Activated T-helper 1 cell treated with anti-CD3 and anti-CD28 coated beads, Interleukin-12 subunit alpha, Interleukin-12 subunit beta, Interleukin-2, Interleukin-4 antibody, amounts not matched to agents 30 ng/mL and 10 ng/mL and 1 ng/mL, durations not matched to agents 14 hours and 24 hours and 36 hours (primary cell): ENCODE measurements around the gene LRRC4. TPM values are rescaled to one million over a fixed set of nuclear protein-coding genes. Genes with fewer than 3 reads are reported as not detected.

Experiments
- DNase-seq: peaks from one replicate; pipeline ENCODE4 v3.0.0; 2021; ENCODE audit warnings: low spot score
- H3K27ac Mint-ChIP-seq: one replicate; pipeline ENCODE4 v1.8.0; 2021; ENCODE audit warnings: mild to moderate bottlenecking, mixed read lengths
- H3K27me3 Mint-ChIP-seq: one replicate; pipeline ENCODE4 v1.8.0; 2022; ENCODE audit warnings: mild to moderate bottlenecking, moderate library complexity, mixed read lengths; ENCODE audit not compliant: insufficient read depth
- H3K36me3 Mint-ChIP-seq: one replicate; pipeline ENCODE4 v1.8.0; 2021; ENCODE audit warnings: low read depth, mixed read lengths
- H3K4me1 Mint-ChIP-seq: one replicate; pipeline ENCODE4 v1.8.0; 2021; ENCODE audit warnings: low read depth, mixed read lengths
- H3K4me3 Mint-ChIP-seq: one replicate; pipeline ENCODE4 v1.8.0; 2021; ENCODE audit warnings: mild to moderate bottlenecking, moderate library complexity, mixed read lengths
- H3K9me3 Mint-ChIP-seq: one replicate; pipeline ENCODE4 v1.8.0; 2021; ENCODE audit warnings: mixed read lengths
- intact Hi-C: fragments of 100-400 bp; cut with micrococcal nuclease; formaldehyde crosslinking; loops from one replicate; pipeline ENCODE4 v1.15.1; 2024
- total RNA-seq: library from RNA; stranded (reverse); gene quantifications from 2 replicates; pipeline ENCODE4 v1.2.3, GENCODE V29; 2022

Gene LRRC4
- total RNA-seq, 1 donor from 2014 or later: 1.3 TPM

DNA sequence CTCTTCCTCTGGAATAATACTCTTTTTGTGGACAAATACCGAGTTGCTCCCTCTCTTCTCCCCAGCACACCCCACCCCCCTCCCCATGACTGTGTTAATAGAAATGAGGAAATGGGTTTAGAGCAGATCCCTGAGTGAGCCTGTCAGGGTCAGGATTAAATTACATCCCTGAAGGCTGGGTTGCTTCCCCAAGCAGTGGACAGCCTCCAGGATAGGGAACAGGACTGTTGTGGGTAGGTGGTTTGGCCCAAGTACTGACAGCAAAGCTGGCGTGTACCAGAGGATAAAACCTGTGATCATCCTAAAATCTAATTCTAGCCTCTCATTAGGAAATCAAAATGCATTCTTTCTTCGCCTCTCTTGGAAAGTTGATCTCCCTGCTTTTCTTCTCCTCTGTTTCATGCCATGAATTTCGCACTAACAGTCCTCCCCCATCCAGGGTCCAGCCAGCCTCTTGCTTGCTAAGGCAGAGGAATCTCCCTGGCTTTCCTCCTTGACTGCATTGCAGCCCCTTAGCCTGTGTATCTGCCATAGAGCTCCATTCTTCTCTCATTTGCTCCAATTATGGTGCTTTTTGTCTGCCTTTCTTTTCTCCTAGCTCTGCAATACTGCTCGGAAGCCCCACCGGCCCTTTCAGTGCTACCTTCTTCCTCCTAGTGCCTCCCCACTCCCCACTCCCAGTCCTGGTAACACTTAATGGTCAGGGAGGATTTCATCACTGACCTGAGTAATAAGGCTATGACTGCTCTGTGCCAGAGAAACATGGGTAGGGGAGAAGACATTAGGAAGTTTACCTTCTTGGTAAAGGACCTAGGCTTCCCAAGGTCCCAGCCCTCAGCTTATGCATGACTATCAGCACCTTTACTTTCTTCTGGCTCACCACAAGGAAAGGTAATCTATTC lies 8.4 kb downstream of the LRRC4 start:
- intact Hi-C loops: no loop called here
- H3K36me3 Mint-ChIP-seq: peaks cover 12% of the 10 kb centered on the region
- H3K4me1 Mint-ChIP-seq: peaks cover 7% of the 10 kb centered on the region
- no peak overlapping the region for H3K27ac Mint-ChIP-seq
- H3K27me3 Mint-ChIP-seq: no peaks in the 10 kb centered on the region
- H3K9me3 Mint-ChIP-seq: no peaks in the 10 kb centered on the region
- H3K4me3 Mint-ChIP-seq: no peak overlapping the region
- DNase-seq: no peak

DNA sequence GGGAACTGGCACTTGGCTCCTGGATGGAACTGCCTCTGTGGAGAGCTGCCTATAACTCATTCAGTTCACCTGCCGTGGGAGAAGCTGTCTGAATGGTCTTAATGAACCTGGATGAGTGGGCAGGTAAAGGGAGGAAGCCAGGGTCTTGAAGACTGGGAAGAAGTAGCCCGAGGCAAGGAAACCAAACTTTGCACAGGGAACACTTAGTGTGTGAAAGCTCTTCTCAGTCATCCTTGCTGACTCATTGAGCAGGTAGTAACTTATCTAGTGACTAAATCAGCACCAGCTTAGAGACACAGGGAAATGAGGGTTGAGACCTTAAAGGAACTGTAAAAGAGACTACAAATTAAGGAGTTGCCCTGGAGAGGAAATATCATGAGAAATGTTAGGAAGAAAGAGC lies 9.9 kb downstream of the LRRC4 start:
- no peak overlapping the region for H3K27ac Mint-ChIP-seq
- intact Hi-C loops: no loop called here
- H3K36me3 Mint-ChIP-seq: peaks cover 14% of the 10 kb centered on the region

DNA sequence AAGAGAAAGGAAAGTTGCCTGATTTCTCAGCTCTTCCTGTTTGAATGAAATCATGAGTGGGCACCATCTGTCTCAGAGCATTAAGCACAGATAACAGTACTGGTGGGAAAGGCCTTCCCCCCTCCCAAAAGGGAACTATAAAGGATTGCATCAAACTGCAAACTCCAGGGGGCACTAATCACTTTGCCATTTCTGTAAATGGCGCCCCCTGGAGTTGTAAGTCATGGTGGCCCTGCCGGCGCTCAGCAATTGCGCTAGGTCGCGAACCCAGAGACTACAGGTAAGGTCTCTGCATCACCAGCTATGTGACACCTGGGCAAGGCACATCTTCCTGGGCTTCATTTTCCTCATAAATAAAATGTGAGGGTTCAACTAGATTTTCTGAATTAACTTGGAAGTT lies 11.1 kb downstream of the LRRC4 start:
- Mint-ChIP-seq H3K36me3 (peaks cover 14% of the 10 kb centered on the region), H3K4me3 (no peak overlapping the region), H3K27ac (no peak overlapping the region), H3K4me1 (peaks cover 7% of the 10 kb centered on the region), H3K27me3 (no peaks in the 10 kb centered on the region), H3K9me3 (no peaks in the 10 kb centered on the region)
- intact Hi-C loops: no loop called here
- no peak for DNase-seq

More for the DNA sequence above, 9.9 kb downstream of the LRRC4 start:
- no peak for DNase-seq
- Mint-ChIP-seq H3K27me3 (no peaks in the 10 kb centered on the region), H3K9me3 (no peaks in the 10 kb centered on the region), H3K4me3 (no peak overlapping the region), H3K4me1 (peaks cover 7% of the 10 kb centered on the region)

DNA sequence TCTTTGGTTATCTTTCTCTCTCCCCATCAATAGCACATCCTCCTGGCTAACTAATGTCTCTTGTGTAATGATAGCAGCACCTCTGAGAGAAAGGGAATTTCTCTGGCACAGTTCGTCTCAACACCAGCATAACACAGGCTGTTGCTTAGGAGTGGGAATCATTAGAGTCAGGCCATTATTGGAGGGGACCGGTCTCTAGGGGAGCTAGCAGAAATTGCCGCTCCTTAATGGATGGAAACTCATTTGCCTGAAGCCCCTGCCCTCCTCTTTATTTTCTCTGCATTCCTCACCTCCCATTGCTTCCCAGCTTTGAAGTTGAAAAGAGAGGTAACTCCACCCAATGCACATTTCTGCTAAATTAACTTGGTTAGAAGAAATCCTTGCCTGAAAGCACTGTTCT lies 11.9 kb downstream of the LRRC4 start:
- Mint-ChIP-seq H3K4me3 (no peak overlapping the region), H3K36me3 (peaks cover 14% of the 10 kb centered on the region), H3K9me3 (no peaks in the 10 kb centered on the region), H3K4me1 (peaks cover 7% of the 10 kb centered on the region), H3K27ac (no peak overlapping the region), H3K27me3 (no peaks in the 10 kb centered on the region)
- no peak for DNase-seq
- intact Hi-C loops: no loop called here

DNA sequence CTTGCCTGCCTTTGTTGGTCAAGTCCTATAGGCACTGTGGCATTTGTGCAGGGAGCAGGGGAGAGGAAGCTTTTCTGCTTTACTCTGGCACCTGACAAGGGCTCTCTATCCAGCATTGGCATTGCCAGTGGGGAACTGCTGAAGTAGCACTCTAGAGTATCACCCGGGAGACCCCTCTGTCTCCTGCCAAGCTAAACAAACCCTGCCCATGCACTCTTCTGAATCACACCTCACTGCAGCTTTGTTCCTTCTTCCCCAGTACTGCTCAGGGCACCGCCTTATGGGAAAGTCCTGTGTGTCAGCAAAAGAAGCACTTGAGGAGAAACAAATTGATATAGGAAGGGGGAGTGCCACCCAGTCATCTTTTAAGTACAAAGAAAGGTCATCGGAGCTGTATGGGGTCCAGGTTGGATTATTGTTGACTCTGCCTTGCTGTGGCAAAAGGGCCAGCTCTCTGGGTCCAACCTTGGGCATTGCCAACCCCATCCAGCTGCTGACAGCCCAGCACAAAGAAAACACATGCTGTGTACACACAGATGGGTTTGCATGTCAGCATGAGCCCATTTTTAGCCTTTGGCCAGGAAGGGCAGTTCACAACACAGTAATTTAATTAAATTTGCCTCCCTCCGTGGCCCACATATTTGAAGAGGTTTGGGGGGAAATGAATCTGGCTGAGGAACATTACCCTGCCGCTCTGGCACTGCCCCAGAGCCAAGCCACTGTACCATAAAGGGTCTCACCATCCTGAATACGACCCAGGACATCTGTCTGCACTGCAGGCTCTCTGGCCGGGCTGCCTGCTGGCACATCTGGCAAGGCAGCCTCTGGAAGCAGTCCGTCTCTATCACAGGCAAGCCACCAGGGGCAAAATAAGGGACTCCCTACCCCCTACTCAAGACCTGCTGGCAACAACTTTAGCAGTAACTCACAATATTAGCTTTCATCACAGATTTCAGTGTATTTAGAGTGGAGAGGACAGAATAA lies 13.1 kb downstream of the LRRC4 start:
- Mint-ChIP-seq H3K27ac (no peak overlapping the region), H3K4me1 (peaks cover 7% of the 10 kb centered on the region), H3K27me3 (no peaks in the 10 kb centered on the region), H3K4me3 (no peak overlapping the region), H3K36me3 (peaks cover 14% of the 10 kb centered on the region), H3K9me3 (no peaks in the 10 kb centered on the region)
- intact Hi-C loops: no loop called here
- DNase-seq: no peak

DNA sequence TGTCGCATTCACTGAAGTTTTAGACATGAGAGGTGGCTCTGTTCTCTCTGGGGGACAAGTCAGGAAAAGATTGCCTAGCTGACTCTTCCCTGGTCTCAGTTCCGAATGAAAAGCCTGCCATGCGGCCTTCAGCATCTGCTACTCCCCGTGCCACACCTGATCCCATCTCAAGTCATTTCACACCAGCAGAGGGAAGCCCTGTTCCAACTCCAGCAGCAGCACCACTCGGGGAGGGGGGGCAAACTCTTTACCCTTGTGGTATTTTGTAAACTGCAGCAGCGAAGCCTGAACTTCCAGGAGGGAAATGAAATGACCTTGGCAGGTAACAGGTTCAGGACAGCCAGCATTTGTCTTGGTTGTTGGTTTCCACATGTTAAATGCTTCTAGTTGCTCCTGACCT lies 13.8 kb downstream of the LRRC4 start:
- H3K4me1 Mint-ChIP-seq: peaks cover 7% of the 10 kb centered on the region
- no peak overlapping the region for H3K27ac Mint-ChIP-seq
- DNase-seq: no peak
- H3K4me3 Mint-ChIP-seq: no peak overlapping the region
- H3K36me3 Mint-ChIP-seq: peaks cover 10% of the 10 kb centered on the region
- no peaks in the 10 kb centered on the region for H3K9me3 Mint-ChIP-seq
- no peaks in the 10 kb centered on the region for H3K27me3 Mint-ChIP-seq
- intact Hi-C loops: no loop called here

GRCh38 chr7:128014811-128015210 lies 16.4 kb downstream of the LRRC4 start:
- DNase-seq: no peak
- Mint-ChIP-seq H3K27me3 (no peaks in the 10 kb centered on the region), H3K4me3 (no peak overlapping the region), H3K4me1 (peaks cover 7% of the 10 kb centered on the region), H3K9me3 (no peaks in the 10 kb centered on the region), H3K36me3 (peaks cover 9% of the 10 kb centered on the region), H3K27ac (no peak overlapping the region)
- intact Hi-C loops: loop anchor here (5.0 kb wide), 1 partner anchor 88 kb away; no protein-coding TSS in a partner anchor

DNA sequence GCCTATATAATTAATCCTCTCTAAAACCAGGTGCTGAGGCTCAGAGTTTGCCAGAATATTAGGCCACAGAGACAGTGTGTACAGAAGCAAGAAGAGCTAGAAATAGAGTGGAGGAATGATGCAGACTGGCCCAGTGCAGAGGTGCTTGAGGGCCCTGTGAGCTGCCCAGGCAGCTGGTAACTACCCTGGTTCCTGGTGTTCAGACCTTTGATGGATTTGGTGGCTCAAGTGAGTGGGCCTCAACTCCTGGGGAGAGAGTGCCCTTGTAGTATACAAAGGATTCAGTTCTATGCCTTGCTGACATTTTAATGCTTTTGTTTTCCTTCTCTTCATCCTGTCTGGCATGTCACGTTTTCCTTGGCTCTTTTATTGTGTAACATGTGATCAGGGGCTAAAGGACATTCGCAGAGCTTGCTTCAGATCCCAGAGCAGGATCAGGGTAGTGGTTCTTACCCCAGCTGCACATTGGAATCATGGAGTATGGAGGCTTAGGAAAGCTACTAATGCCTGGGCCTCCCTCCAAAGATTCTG lies 20.0 kb downstream of the LRRC4 start:
- DNase-seq: no peak
- Mint-ChIP-seq H3K4me3 (no peak overlapping the region), H3K36me3 (peaks cover 3% of the 10 kb centered on the region), H3K9me3 (no peaks in the 10 kb centered on the region), H3K27ac (no peak overlapping the region), H3K4me1 (no peaks in the 10 kb centered on the region), H3K27me3 (no peaks in the 10 kb centered on the region)
- intact Hi-C loops: loop anchor here (5.0 kb wide), 1 partner anchor 84 kb away; no protein-coding TSS in a partner anchor

GRCh38 chr7:128010391-128011127 lies 20.7 kb downstream of the LRRC4 start:
- no peaks in the 10 kb centered on the region for H3K27me3 Mint-ChIP-seq
- peaks cover 5% of the 10 kb centered on the region for H3K36me3 Mint-ChIP-seq
- no peaks in the 10 kb centered on the region for H3K9me3 Mint-ChIP-seq
- no peak for DNase-seq
- H3K4me3 Mint-ChIP-seq: no peak overlapping the region
- no peaks in the 10 kb centered on the region for H3K4me1 Mint-ChIP-seq
- intact Hi-C loops: loop anchor here (1.0 to 5.0 kb wide), 2 partner anchors 83 to 302 kb away; no protein-coding TSS in a partner anchor
- H3K27ac Mint-ChIP-seq: peak overlapping the region; percentile 9

DNA sequence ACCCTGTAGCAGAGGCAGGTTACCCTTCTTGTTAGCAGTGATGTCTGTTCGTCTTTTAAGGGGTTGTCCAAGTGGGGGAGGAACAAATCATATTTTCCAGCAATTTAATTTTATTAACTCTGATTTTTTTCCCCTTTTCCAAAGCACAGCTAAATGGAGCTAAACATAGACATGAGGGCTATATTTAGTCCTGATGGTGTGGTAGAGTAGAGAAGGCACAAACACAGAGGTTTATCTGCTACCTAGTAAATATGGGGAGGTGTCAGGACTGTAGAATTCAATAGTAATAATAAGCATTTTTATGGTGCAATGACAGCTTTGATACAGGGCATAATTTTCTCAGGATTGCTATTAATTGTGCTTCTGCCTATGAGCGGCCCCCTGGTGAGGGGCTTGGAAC lies 22.5 kb downstream of the LRRC4 start:
- intact Hi-C loops: no loop called here
- no peaks in the 10 kb centered on the region for H3K27me3 Mint-ChIP-seq

GRCh38 chr7:128008141-128008540 lies 23.1 kb downstream of the LRRC4 start:
- Mint-ChIP-seq H3K4me3 (no peak overlapping the region), H3K36me3 (peaks cover 8% of the 10 kb centered on the region), H3K27ac (no peak overlapping the region), H3K27me3 (no peaks in the 10 kb centered on the region), H3K9me3 (no peaks in the 10 kb centered on the region), H3K4me1 (peaks cover 10% of the 10 kb centered on the region)
- DNase-seq: no peak
- intact Hi-C loops: no loop called here

More for the DNA sequence above, 22.5 kb downstream of the LRRC4 start:
- no peaks in the 10 kb centered on the region for H3K9me3 Mint-ChIP-seq
- H3K4me3 Mint-ChIP-seq: no peak overlapping the region
- DNase-seq: no peak
- peaks cover 4% of the 10 kb centered on the region for H3K4me1 Mint-ChIP-seq
- H3K27ac Mint-ChIP-seq: peak overlapping the region; percentile 44
- H3K36me3 Mint-ChIP-seq: peaks cover 7% of the 10 kb centered on the region

DNA sequence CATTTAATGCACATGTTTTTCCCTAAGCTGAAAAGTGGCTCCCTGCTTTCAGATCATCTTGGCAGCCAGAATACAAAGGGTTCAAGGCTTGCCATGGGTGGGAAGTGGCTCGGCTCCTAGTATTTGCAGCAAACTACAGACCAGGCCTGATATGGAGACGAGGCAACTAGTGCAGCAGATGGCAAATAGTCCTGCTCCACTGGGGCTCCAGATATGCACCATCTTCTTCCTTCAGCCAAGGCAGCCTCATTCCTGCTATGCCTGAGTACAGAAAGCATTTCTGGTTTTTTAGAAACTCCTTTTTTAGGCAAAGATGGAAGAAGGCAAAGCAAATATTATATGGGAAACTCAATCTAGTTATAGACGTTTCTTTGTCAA lies 23.9 kb downstream of the LRRC4 start:
- intact Hi-C loops: no loop called here
- Mint-ChIP-seq H3K4me1 (peaks cover 11% of the 10 kb centered on the region), H3K4me3 (no peak overlapping the region), H3K36me3 (peaks cover 8% of the 10 kb centered on the region), H3K27me3 (no peaks in the 10 kb centered on the region), H3K27ac (no peak overlapping the region), H3K9me3 (no peaks in the 10 kb centered on the region)
- no peak for DNase-seq
